HPDE6-E6E7 (cell line): ENCODE results near the gene PNPLA7.

Experiments
- DNase-seq: peaks from one replicate; pipeline ENCODE4 v3.0.0; 2011; ENCODE audit warnings: missing footprints; ENCODE audit errors: extremely low spot score

PNPLA7 gene

GRCh38 chr9:137434498-137435380 is 115.5 kb downstream of the PNPLA7 start:
- DNase-seq: no peak

DNA sequence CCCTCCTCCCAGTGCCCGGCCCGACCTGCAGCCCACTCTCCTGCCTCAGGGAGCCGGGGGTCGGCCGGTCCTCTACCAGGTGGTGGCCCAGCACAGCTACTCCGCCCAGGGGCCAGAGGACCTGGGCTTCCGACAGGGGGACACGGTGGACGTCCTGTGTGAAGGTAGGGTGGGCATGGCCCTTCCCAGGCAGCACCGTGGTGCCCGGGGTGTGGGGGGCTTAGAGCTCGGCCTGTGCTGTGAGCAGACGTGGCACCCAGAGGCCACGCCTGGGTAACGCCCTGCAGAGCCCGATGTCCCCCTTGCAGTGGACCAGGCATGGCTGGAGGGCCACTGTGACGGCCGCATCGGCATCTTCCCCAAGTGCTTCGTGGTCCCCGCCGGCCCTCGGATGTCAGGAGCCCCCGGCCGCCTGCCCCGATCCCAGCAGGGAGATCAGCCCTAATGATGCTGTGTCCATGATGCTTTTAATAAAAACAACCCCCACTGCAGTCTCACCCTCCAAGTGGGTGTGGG is 116.2 kb downstream of the PNPLA7 start:
- DNase-seq: no peak

GRCh38 chr9:137433349-137433915 is 116.8 kb downstream of the PNPLA7 start:
- DNase-seq: no peak

DNA sequence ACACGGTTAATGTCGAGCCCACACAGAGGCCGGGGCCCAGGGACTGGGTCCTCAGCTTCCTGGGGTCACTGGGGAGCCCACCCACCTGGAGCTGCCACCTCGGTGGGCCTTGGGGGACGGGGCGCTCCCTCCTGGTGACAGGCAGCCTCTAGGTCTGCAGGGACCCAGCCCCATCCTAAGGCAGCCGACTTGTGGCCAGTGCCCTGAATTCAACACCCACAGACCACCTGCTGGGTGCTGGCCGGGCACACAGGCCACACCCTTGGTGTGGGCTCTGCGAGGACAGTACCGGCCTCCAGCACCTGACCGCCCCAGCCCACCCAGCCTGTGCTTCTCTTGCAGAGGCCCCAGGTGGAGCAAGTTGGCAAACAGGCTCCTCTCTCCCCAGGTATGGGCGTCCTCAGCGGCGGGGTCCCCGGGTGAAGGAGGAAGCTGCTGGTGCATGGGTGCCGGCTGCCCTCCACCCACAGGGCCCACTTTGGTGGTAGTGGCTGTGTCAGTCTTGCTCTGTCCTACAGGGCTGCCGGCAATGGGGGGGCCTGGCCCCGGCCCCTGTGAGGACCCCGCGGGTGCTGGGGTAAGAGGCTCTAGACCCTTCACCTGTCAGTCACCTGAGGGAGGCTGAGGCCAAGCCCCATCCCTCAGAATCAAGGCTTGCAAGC is 117.4 kb downstream of the PNPLA7 start:
- no peak for DNase-seq

GRCh38 chr9:137431416-137431931 is 118.7 kb downstream of the PNPLA7 start:
- DNase-seq: no peak

DNA sequence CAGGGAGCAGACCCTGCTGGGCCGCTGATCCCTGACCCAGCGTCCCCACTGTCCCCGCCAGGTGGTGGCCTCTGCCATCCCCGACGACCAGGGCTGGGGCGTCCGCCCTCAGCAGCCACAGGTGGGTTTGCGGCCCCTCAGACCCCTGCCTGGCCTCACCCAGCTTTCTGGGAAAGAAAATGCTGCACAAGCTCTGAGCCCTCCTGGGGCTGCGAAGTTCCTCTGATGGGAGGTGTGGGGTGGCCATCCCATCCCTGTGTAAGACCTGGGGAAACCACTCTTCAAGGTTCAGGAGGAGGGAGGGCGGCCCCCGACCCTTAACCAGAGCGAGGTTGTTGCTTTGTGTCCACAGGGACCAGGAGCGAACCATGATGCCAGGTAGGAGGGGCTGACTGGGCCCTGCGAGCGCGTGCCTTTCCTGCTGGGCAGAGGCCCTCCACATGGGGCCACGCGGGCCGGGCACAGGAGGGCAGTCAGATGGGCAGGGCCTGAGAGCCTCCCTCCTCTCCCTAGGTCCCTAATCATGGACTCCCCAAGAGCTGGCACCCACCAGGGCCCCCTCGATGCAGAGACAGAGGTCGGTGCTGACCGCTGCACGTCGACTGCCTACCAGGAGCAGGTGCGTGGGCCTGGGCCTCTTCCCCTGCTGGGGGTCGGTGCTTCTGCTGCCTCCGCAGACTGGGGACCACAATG is 119.3 kb downstream of the PNPLA7 start:
- DNase-seq: no peak

DNA sequence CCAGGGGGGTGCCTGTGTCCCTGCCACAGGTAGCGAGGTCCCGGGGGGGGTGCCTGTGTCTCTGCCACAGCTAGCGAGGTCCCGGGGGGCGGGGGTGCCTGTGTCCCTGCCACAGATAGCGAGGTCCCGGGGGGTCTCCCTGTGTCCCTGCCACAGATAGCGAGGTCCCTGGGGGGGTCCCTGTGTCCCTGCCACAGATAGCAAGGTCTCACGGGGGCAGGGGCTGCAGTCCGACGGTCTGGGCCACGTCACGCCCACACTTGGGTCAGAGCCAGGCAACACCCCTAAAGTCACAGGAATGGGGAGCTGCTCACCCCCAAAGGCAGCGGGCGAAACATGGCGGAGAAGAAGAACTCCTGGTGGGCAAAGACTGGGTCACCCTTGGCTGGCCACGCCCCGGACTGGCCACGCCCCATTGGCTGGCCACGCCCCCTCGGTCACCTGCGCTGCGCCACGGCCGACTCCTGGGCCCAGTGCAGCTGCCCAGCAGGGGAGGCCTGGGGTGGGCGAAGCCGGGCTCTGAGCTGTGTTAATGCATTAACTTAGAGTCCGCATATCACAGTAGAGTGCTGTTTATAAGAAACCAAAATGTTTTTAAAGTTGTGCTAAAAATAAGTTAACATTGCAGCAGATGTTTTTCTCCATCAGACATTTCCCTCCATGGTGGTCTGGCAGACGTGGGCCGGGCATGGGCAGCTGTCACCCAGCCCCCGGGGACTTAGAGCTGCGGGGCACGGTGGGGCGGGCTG is 120.1 kb downstream of the PNPLA7 start:
- DNase-seq: no peak

- DNase-seq: no peak
Observed at GRCh38 chr9:137429546-137429890, 120.7 kb downstream of the PNPLA7 start.

GRCh38 chr9:137428841-137429545 is 121.2 kb downstream of the PNPLA7 start:
- no peak for DNase-seq

DNA sequence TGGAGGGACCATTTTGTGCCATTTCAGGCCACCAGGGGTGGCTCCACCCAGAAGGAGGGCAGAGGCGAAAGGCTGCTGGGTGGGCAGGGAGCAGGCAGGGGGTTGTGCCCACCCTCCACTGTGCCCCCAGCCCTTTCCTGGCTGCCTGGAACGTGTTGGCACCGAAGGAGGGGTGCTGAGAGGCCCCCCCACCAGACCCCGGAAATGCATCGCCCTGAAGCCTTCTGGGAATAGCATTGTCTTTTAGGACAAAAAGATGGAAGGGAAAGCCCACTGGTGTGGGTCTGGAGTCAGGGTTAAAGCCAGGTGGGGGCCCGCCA is 121.9 kb downstream of the PNPLA7 start:
- DNase-seq: no peak

GRCh38 chr9:137427454-137428310 is 122.5 kb downstream of the PNPLA7 start:
- DNase-seq: no peak

GRCh38 chr9:137426018-137426681 is 124.1 kb downstream of the PNPLA7 start:
- no peak for DNase-seq

DNA sequence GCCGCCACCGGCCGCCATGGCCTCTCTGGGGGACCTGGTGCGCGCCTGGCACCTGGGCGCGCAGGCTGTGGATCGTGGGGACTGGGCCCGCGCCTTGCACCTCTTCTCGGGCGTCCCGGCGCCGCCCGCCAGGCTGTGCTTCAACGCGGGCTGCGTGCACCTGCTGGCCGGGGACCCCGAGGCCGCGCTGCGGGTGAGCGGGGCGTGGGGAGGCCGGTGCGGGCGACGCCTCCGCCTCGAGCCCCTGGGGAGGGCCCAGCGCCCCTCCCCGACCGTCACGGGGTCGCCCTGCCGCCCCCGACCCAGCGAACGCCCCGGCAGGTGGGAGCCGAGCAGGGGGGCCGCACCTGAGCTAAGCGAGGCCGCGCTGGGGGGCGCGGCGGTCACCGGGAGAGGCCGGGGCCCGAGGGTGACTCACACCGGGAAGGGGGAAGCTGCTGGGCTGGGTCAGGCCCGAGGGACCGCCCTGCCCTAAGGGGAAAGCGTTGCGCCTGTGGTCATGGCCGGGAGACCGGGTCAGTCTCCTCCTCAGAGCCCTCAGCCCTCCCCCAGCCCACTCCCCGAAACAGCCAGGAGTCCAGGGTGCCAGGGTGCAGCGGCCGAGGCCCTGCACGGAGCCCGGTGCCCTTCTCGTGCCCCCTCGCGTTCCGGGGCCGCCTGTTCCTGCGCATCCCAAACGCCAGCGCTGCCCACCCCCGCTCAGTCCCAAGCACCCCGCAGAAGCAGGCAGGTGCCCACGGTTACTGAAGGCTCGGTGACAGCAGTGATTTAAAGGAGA is 126.5 kb downstream of the PNPLA7 start:
- no peak for DNase-seq

- peak; percentile 72 for DNase-seq
Observed at GRCh38 chr9:137422604-137423513, 127.3 kb downstream of the PNPLA7 start, which contains the start of the genes EXD3 and NOXA1. Gene EXD3 (minus strand): TSS chr9:137423162. CDS start chr9:137395357, 27,805 bp downstream. Gene NOXA1 (plus strand): TSS chr9:137423393. CDS start chr9:137423530, 137 bp downstream.

DNA sequence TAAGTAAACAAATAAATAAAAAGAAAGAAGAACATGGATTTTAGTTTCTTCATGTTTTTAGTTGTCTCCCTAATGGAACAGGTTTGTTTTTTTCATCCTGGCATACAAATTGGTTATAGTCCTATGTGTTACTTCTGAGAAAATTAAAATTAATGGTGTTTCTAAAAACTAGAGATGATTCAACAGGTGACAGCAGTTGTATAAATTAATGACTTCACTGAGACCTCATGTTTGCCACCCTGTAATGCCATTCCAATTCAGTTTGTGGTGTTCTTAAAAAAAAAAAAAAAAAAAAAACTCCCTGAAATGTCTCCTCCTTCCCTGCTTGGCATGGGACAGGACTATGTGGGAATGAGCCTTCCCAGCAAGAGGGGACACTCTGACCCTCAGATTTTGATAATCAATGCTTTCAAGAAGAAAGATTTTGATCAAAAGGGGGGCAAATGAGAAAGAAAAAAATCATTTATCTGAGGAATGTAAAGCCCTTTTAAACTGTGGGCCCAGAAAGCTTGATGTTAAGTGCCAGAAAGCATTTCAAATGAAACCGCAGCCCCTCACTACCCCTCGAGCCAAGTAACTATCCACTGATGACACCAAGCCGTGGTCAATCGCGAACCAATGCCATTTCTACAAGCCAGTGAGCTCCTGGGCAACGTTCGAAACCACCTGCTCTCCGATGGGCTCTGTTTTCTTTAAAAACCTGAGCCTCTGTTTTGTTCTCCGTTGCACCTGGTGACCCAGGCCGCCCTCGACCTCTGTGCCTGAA is 128.2 kb downstream of the PNPLA7 start:
- DNase-seq: no peak
